Transverse colon (tissue), 4 donors: ENCODE results near the gene GTPBP1. TPM values are rescaled to one million over a fixed set of nuclear protein-coding genes. Genes with fewer than 3 reads are reported as not detected.

Source experiments
- DNase-seq: peaks from one replicate; pipeline ENCODE4 v3.0.0-alpha.2; 2019
- H3K27ac ChIP-seq, 4 donors: fragments of 200-600 bp; sonication (generic); 2 replicates each; pipeline ENCODE4 v1.5.1; 2016 to 2018; ENCODE audit warnings: inconsistent platforms in 4 of 4
- H3K27me3 ChIP-seq: fragments of 200-600 bp; sonication (generic); 2 replicates; pipeline ENCODE4 v1.5.1; 2017; ENCODE audit warnings: inconsistent platforms
- H3K36me3 ChIP-seq, 4 donors: fragments of 200-600 bp; sonication (generic); 2 replicates each; pipeline ENCODE4 v1.5.1; 2017 to 2019; ENCODE audit warnings: inconsistent platforms in 4 of 4
- H3K4me1 ChIP-seq, 4 donors: fragments of 200-600 bp; sonication (generic); 2 replicates each; pipeline ENCODE4 v1.5.1; 2017 to 2020; ENCODE audit warnings: inconsistent platforms in 4 of 4
- H3K4me3 ChIP-seq, 4 donors: fragments of 200-600 bp; sonication (generic); 1 replicate in 1 of 4; 2 replicates in 3 of 4; pipeline versions ENCODE4 v1.5.1 to v1.6.1; 2017 to 2019; ENCODE audit warnings: inconsistent platforms in 4 of 4
- H3K9me3 ChIP-seq, 2 donors: fragments of 200-600 bp; sonication (generic); 2 replicates each; pipeline ENCODE4 v1.5.1; 2017 to 2019; ENCODE audit warnings: inconsistent platforms in 2 of 2
- EP300 ChIP-seq: sonication (generic); formaldehyde crosslinking; IDR thresholded peaks from one replicate; pipeline ENCODE4 v1.6.1; 2017; ENCODE audit warnings: antibody characterized with exemption, low read depth
- POLR2A ChIP-seq: fragments of 450-650 bp; IDR thresholded peaks from one replicate; pipeline ENCODE4 v1.6.1; 2016; ENCODE audit warnings: antibody characterized with exemption, mild to moderate bottlenecking, moderate library complexity
- POLR2AphosphoS5 ChIP-seq, 3 donors: sonication (generic); formaldehyde crosslinking; IDR thresholded peaks; one replicate each; pipeline ENCODE4 v1.6.1; 2016; ENCODE audit warnings: antibody characterized with exemption in 3 of 3
- WGBS, 2 donors: methylation state at CpG; one replicate each; pipeline ENCODE4 v1.1.5; 2018; ENCODE audit warnings: low coverage in 1 of 2; 5-methylcytosine and 5-hydroxymethylcytosine counted together
- in situ Hi-C, 4 donors: fragments of 200-750 bp; cut with MboI; loops; one replicate each; pipeline versions ENCODE4 v1.15.0 to v1.15.1; 2017; ENCODE audit warnings: low sequenced_read_pairs in 3 of 4, low pct_ligation_motif_present in 1 of 4, low pct_unique_long_range_greater_than_20kb in 1 of 4
- intact Hi-C: fragments of 100-400 bp; cut with DNase I; formaldehyde crosslinking; loops from one replicate; pipeline ENCODE4 v1.15.1; 2023; ENCODE audit warnings: low total_unique reads
- total RNA-seq, 4 donors: library from RNA; depleted of rRNA; stranded (reverse); fragments of >200 nt; gene quantifications; one replicate each; pipeline ENCODE4 v1.1.0, GENCODE V29; 2016
- TF ChIP-seq, protein P1 (sequence below), 5 experiments: fragments of 200-600 bp in 3 of 5; fragments of 450-650 bp in 2 of 5; sonication (generic) in 3 of 5; IDR thresholded peaks; 1 replicate in 2 of 5; 2 replicates in 3 of 5; pipeline ENCODE4 v1.5.1; 2016 to 2017; ENCODE audit warnings: antibody characterized with exemption in 5 of 5, inconsistent platforms in 3 of 5, mild to moderate bottlenecking in 2 of 5, moderate library complexity in 1 of 5

Gene GTPBP1
- total RNA-seq, 4 donors from 2014 or later, result 51.5 to 84.9 (median 77.6) TPM

DNA sequence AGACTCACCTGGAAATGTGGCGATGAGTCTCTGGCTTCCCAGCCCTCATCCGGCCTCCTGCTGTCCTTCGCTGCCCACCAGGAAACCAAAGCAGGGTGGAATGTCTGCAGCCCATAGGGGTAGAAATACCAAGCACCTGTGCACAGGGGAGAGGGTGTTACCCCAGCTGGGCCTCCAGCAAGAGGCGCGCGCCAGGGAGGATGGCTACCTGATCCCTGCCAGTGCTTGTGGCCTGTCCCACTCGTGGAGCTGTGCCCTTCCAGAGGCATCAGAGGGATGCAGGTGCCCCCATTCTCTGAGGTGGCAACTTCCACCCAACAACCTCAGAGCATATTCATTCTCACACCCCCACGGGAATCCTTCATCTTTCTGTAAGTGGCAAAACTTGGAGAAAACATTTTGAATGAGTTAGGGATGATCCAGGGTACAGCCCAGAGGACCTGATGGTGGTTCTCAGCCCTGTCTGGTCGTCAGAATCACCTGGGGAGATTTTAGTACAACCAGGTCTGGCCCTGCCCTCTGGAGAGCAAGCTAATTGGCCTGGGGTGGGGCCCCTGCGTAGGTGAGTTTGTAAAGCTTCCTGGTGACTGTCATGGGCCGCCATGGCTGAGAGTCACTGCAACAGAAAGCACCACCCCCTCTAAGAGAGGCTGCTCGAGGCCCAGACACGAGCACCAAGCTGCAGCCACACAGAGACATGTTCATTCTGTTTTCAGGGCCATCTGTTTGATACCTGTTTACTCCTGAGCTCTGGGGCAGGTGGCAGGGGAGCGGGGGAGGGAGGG is 40.1 kb downstream of the GTPBP1 start:
- no peak overlapping the region for H3K4me3 ChIP-seq
- peaks cover 0 to 12% (median 6%) of the 10 kb centered on the region in 4 donors for H3K4me1 ChIP-seq
- 88 to 100% methylated on average over 2 to 13 of the region's 14 CpGs for WGBS, 2 donors
- in situ Hi-C loops (no loop called here), intact Hi-C loops (no loop called here)
- TF ChIP-seq POLR2A (no peak), POLR2AphosphoS5 (IDR thresholded peaks at IDR 0.05) (no peak), EP300 (no peak)
- TF ChIP-seq, protein P1, sequence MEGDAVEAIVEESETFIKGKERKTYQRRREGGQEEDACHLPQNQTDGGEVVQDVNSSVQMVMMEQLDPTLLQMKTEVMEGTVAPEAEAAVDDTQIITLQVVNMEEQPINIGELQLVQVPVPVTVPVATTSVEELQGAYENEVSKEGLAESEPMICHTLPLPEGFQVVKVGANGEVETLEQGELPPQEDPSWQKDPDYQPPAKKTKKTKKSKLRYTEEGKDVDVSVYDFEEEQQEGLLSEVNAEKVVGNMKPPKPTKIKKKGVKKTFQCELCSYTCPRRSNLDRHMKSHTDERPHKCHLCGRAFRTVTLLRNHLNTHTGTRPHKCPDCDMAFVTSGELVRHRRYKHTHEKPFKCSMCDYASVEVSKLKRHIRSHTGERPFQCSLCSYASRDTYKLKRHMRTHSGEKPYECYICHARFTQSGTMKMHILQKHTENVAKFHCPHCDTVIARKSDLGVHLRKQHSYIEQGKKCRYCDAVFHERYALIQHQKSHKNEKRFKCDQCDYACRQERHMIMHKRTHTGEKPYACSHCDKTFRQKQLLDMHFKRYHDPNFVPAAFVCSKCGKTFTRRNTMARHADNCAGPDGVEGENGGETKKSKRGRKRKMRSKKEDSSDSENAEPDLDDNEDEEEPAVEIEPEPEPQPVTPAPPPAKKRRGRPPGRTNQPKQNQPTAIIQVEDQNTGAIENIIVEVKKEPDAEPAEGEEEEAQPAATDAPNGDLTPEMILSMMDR (IDR thresholded peaks at IDR 0.05), result no peak
- no peaks in the 10 kb centered on the region for H3K27me3 ChIP-seq
- peaks cover 0 to 91% (median 37%) of the 10 kb centered on the region in 4 donors for H3K36me3 ChIP-seq
- H3K27ac ChIP-seq, result peak overlapping the region in 3 of 4 donors; percentile 15 to 28 (median 22)
- peak; percentile 73 for DNase-seq
- no peaks in the 10 kb centered on the region for H3K9me3 ChIP-seq

DNA sequence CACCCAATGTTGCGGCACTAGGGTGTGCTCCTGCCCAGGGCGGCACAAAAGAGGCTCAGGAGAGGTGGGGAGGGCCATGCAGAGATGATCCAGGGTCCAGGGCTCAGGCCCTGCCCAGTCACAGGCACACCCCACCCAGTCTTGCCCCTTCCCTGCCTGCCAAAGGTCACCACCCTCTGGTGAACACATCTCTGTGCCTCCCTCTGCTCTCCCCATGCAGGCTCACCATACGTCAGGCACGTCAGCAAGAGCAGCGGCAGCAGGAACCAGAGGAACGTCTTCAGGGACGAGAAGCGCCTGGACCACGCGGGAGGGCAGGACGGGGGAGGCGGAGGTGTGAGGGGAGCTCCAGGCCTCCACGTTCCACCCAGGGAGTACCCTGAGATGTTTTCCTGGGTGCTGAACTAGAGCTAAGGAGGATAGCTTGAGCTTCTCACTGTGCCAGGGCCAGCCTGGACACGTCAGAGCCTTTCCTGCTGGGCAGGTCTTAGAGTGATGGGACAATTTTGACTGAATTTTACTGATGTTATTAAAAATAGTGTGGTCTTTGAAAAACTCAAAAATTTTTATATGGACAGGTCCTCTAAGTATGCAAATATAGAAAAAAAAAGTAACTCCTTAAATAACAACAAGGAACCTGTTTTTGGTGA is 42.9 kb downstream of the GTPBP1 start:
- in situ Hi-C loops (no loop called here), intact Hi-C loops (no loop called here)
- DNase-seq, result no peak
- no peak overlapping the region for H3K27ac ChIP-seq
- H3K36me3 ChIP-seq, result peaks cover 0 to 76% (median 32%) of the 10 kb centered on the region in 4 donors
- WGBS, 2 donors, result 84 to 86% methylated on average over 1 to 14 of the region's 14 CpGs
- H3K27me3 ChIP-seq, result no peaks in the 10 kb centered on the region
- H3K4me3 ChIP-seq, result no peak overlapping the region
- H3K9me3 ChIP-seq, result no peaks in the 10 kb centered on the region
- TF ChIP-seq, protein P1 (IDR thresholded peaks at IDR 0.05), result no peak
- no peak for TF ChIP-seq POLR2AphosphoS5 (IDR thresholded peaks at IDR 0.05)
- no peak for TF ChIP-seq EP300
- no peak for TF ChIP-seq POLR2A
- H3K4me1 ChIP-seq, result peaks cover 7 to 26% (median 16%) of the 10 kb centered on the region in 4 donors

DNA sequence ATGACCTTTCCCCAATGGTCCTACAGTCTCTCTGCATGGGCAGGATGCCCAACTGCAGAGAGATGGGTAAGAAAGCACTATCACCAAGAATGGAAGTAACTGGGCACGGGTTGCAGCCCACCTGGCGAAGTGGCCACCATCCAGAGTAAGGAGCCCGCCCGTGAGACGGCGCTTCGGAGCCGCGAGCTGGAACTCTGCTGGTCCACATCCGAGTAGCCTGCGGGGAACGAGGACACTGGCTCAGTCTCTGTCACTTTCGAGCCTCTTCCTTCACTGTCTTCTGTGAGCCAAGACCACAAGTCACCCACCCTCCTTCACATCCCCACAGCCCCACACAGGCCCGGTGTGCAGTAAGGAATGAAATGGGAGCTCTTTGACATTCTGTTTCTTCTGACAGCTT is 44.4 kb downstream of the GTPBP1 start:
- 93 to 95% methylated on average over 8 to 14 of the region's 14 CpGs for WGBS, 2 donors
- Histone ChIP-seq H3K27me3 (no peaks in the 10 kb centered on the region), H3K36me3 (peaks cover 0 to 61% (median 25%) of the 10 kb centered on the region in 4 donors), H3K4me1 (peaks cover 15 to 40% (median 27%) of the 10 kb centered on the region in 4 donors), H3K27ac (peak overlapping the region in 1 of 4 donors; percentile 98), H3K4me3 (no peak overlapping the region), H3K9me3 (no peaks in the 10 kb centered on the region)
- intact Hi-C loops (no loop called here), in situ Hi-C loops (no loop called here)
- TF ChIP-seq POLR2AphosphoS5 (IDR thresholded peaks at IDR 0.05) (no peak), POLR2A (no peak), EP300 (no peak)
- DNase-seq, result no peak

DNA sequence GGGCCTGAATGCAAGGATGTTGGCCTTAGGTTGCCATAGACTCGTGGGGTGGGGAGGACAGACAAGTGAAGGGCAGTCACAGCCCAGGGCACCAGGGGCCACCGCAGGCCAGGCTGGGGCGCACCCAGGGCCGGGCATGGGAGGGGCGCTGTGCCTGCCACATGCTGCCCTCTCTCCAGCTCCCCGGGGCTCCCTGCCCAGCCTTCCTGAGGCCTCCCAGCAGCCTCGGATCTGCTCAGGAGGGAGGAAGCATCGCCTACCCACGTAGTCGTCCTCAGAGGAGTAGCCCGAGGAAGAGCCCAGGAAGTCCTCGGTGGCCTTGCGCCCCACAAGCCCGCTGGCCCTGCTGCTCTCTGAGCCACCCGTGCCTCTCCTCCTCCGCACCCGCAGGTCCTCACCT is 44.9 kb downstream of the GTPBP1 start:
- H3K4me3 ChIP-seq, result no peak overlapping the region
- peaks cover 0 to 55% (median 25%) of the 10 kb centered on the region in 4 donors for H3K36me3 ChIP-seq
- no peak for DNase-seq
- H3K9me3 ChIP-seq, result no peaks in the 10 kb centered on the region
- TF ChIP-seq POLR2AphosphoS5 (IDR thresholded peaks at IDR 0.05), result no peak
- TF ChIP-seq EP300, result no peak
- TF ChIP-seq, protein P1 (IDR thresholded peaks at IDR 0.05), result no peak
- TF ChIP-seq POLR2A, result no peak
- 81% methylated on average over 17 of the region's 17 CpGs; no CpG with 5 or more reads in 1 of the 2 donors for WGBS, 2 donors
- peaks cover 15 to 40% (median 28%) of the 10 kb centered on the region in 4 donors for H3K4me1 ChIP-seq
- no peaks in the 10 kb centered on the region for H3K27me3 ChIP-seq
- H3K27ac ChIP-seq, result peak overlapping the region; percentile 65 to 98 (median 96)
- intact Hi-C loops, result no loop called here
- in situ Hi-C loops, result no loop called here
